RCC 7860 (cell line): ENCODE results near the gene PDLIM5.
"Not testable (repeated sequence)": the region's sequence is repeated elsewhere in the genome, so short reads cannot be mapped to it uniquely, and the experiment has no call there.

Experiments
- DNase-seq: peaks from one replicate; pipeline ENCODE4 v3.0.0-alpha.2; 2015; ENCODE audit warnings: low spot score
- FAIRE-seq: peaks from 2 replicates; lab custom pipeline; 2012; peaks lifted over from hg19 to GRCh38; lab: Jason Lieb, UNC

Gene PDLIM5

DNA sequence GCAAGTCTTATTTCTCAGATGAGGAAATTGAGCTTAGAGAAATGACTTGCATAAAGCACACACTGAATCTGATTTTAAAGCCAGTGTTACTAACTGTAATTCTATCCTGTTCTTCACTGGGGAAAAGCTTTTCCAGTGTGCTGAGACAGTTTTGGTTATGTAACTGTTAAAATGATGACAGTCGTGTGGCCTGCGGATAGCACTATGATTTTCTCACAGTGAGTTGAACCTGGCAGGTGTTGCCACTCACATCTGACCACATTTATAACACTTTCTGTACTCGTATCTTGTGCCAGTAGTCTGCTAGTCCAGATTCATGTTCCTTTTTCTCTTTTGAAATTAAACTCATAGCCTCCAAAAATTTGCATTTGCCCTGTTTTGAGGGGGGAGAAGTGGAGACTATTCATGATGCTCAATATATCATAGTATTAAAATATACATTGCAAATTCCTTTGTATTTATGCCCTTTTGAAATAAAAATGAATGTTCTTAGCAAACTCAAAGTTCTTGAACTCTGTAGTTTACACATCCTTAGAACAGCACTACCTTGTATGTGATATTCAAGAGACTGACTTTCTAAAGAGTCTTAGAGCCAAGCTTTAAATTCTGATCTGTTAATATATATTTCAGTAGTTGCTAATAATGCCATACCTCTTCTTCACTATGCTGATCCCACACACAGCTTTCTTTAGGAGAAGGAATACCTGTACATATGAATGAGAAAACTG lies 132.3 kb downstream of the PDLIM5 start:
- no peak for FAIRE-seq
- DNase-seq: no peak

DNA sequence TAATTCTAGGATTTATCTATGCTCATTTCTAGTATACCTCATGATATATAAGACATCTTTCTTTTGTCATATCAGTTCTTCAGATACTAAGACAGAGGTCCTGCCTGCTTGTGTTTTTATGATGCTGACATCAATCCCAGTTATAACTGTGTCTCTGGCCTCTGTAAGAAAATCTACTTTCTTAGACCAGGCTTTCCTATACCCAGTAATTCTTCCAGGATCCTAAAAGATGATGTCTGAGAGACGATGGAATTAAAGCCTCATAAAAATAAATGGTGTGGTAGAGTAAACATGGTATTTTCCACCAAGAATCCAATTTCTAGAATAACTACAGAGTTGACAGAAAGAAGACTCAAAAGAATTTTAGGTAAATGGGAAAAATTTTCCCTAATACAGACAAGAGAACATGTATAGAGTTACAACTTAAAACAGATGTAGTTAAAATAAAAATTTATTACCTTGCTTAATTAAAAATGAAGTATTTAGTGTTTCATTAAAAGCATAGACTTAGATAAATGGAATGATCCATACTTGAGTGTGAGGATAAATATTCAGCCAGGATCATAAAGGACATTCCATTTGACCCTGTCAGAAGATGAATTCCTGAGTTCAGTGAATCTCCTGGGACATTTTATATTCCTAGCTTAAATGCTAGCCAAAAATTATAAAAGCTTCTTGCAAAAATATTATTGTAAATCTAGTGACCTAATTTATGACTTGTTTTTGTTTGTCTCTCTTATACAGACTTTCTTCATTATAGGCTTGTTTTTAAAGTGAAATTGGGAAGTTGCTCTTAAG lies 137.4 kb downstream of the PDLIM5 start:
- FAIRE-seq: no peak
- DNase-seq: no peak

DNA sequence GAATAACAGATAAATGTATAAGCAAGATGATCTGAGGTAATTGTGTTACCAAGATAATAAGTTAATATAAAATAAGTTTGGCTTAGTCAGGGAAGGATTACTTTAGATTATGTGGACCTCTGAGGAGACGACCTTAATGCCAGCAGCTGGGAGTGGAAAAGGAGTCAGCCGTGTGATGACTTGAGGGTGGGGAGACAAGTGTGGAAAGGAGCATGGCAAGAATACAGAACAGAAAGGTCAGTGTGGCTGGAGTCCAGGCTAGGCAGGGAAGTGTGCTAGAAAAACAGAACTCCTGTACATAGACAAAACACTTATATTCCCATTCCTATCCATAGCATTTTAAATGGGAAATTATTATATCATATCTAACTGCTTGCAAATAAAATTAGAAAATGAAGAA lies 138.8 kb downstream of the PDLIM5 start:
- no peak for FAIRE-seq
- no peak for DNase-seq

DNA sequence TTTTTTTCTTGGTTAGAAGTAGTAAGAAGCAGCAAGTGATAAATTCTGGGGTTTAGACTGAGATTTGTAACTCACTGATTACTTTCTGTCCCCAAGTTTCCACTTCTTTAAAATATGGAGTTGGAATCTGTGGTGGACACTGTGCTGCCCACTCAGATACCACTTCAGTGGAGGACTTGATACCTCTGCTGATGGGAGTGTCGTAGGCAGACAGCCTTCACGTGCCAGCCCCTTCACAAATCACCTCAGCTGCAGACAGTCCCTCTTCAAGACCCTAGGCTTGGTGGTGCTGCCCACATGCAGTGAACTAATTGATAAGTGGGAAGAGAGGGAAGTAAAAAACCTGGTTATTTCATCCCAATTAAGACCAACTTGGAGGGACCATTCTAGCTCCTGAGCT lies 139.5 kb downstream of the PDLIM5 start:
- no peak for FAIRE-seq
- no peak for DNase-seq

DNA sequence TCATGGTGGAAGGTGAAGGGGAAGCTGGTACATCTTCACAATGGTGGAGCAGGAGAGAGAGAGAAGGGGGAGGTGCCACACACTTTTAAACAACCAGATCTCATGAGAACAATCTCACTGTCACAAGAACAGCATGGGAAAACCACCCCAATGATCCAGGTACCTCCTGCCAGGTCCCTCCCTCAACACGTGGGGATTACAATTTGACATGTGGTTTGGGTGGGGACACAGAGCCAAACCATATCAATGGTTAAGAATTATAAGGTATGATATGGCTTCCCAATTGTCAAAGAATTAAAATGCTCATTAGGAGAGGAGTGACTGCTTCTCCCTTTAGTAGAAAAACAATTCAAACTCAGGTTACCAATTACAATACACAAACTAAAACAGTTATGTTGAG lies 143.3 kb downstream of the PDLIM5 start:
- FAIRE-seq (no peak), DNase-seq (no peak)

DNA sequence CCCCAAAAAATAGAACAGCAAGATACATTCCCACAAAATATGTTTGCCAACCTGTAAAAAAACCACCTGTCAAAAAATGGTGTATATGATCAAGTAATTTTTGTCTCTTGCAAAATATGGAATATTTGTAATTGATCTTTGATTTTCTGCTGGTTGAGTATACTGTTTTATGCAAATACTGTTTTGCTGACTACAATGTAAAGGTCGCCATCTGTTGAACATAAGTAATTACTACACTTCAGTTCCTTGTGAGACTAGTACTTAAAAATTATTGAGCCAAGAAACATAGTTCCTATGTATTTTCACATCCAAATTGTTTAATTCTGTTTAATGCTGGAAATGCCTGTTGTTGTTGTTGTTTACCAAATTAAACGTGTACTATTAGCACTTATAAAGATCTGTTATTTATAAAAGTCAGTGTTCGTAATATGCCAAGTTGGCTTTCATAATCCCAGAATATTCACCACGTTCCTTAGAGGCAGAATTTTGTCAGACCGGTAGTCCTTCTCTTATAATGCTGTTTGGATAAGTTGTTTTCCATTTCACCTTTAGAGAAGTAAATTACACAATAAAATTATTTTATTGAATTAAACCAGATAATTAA lies 144.2 kb downstream of the PDLIM5 start:
- FAIRE-seq: peak; percentile 75
- peak; percentile 26 for DNase-seq

DNA sequence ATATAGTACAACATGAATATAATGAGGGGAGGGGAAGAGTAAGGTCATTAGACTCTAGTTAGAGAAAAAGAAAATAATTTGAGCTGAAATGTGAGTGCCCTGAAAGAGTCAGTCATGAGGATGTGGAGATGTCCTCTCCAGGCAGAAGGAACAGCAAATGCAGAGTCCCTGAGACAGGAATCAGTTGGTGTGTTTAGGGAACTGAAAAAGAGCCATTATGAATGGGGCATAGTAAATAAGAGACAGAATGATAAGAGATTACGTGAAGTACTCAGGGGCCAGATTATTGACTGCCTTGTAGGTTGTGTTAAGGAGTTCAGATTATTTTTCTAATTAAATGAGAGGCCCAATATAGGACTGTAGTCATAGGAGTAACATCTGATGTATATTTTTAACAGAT lies 147.0 kb downstream of the PDLIM5 start:
- FAIRE-seq (no peak), DNase-seq (no peak)

DNA sequence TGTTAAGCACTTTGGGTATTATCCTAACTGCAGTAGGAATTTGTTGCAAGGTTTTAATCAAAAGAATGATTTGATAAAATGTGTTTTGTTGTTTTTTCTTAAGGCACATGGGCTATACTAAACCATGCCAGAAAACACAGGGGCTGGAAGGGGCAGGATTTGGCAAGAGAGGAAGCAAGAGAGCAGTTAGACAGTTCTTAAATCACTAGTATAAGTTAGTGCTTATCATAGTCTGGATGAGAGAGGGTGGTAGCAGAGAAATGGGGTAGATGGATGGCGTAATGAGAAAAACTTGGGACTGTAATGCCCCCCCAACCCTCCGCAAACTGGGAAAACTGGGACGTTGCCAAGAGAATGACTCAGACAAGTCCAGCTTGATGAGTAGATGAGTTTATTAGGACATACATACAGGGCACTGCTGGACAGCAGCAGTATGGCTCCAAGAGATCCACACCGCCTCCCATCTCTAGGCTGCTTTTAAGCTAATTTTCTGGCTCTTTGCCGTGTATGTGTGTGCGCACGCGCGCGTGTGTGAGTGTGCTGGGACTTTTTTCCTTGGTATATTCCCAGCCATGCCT lies 151.5 kb downstream of the PDLIM5 start:
- DNase-seq (no peak), FAIRE-seq (no peak)

DNA sequence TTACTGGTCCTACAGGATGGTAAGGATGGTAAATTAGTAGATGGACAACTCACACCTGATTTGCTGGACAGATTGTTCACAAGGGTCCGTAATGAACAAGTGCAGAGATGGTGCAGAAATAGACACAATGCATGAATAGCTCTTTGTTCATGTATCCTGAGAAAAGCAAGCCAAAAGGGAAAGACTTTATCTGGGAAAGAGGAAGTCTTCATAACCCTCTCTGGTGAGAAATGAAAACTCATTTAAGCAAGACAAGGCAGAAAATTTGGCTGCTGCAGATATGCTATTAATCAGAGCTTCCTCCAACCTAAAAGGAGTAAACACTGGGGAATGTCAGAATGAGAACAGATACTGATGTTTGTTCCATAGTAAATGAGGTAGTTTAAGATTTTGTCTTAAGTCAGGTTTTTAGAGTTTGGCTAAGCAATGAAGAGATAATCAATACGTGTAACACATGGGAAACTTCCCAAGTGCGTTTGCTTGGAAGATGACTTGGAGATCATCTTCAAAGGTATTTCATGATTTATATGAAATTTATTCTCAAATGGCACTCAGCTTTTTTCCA lies 153.6 kb downstream of the PDLIM5 start:
- FAIRE-seq: no peak
- no peak for DNase-seq

DNA sequence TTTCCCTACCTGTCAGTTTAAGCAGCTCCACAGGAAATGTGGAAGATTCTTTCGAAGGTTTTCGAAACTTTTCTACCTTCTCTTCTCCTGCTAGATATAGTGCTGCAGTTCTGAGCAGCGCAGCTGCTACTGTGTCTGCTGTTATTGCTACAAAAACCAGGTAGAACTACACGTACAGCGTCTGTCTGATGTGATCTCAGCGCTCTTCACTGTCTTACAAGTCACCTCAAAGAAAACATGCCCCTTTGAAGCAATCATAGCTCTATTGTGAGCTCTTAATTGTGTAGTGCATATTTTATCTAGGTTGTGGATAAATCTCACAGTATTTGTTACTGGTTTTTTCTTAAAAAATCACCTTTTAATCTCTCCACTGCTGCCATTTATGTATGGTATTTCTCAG lies 158.4 kb downstream of the PDLIM5 start:
- DNase-seq (no peak), FAIRE-seq (no peak)

DNA sequence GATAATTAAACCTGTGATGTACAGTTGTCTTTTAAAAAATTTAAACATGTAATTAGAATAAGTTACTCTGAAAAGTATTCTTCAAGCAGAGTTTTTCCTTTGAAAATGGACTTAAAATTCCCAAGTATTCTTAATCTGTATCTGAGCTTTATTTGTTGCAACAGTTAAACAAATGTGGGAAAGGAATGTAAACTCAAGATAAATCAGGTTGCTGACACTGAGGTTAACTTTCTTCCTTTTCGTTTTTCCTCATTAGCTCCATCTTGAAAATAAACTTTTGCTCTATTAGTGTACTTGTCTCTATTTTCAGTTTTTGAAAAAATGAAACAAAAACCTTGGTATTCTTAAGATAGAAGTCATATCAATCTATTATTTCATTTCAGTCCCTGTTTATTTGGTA lies 161.5 kb downstream of the PDLIM5 start:
- DNase-seq: no peak
- no peak for FAIRE-seq

DNA sequence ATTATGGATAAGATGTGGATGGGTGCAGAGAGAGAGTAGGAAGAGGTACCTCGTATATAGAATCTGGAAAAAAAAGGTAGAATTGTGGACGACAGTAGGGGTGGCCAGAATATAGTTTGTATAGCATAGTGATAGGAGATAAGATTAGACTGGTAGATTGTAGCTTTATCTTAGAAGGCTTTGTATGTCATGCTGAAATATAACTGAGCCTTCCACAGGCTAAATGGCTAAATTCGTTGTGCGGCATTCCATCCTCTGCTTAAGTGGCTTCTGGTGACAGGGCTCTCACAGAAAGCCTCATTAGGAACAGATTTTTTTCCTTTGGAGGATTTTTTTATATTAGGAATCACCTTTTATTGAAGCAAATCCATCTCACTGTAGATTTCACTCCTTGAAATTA lies 163.7 kb downstream of the PDLIM5 start:
- DNase-seq: no peak

DNA sequence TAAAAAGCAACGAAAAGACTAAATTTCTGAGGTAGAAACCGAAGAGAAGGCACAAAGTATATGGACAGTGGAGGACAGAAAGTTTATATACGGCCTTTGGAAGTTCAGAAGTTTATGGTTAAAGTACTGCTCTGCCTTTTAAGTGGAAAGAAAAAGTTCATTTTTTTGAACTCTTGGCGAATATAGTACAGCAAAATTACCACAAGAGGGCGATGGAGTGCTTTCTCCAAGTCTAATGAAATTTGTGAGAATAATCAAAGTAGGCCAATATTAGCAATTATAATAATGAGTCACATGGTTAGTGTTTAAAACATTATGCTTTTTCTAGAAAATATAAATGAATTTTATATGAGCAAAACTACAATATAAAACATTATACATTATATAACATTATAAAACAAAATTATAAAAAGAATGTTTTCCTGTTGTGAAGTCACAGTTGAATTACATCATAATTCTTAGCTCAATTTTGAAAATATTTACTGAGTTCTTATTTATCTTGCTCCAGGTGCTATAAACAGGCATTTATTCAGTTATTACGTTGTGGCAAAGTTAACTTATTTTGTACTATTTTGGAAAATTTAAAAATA lies 169.8 kb downstream of the PDLIM5 start:
- peak; percentile 73 for FAIRE-seq
- peak; percentile 39 for DNase-seq

More for the DNA sequence above, 163.7 kb downstream of the PDLIM5 start:
- FAIRE-seq: no peak

DNA sequence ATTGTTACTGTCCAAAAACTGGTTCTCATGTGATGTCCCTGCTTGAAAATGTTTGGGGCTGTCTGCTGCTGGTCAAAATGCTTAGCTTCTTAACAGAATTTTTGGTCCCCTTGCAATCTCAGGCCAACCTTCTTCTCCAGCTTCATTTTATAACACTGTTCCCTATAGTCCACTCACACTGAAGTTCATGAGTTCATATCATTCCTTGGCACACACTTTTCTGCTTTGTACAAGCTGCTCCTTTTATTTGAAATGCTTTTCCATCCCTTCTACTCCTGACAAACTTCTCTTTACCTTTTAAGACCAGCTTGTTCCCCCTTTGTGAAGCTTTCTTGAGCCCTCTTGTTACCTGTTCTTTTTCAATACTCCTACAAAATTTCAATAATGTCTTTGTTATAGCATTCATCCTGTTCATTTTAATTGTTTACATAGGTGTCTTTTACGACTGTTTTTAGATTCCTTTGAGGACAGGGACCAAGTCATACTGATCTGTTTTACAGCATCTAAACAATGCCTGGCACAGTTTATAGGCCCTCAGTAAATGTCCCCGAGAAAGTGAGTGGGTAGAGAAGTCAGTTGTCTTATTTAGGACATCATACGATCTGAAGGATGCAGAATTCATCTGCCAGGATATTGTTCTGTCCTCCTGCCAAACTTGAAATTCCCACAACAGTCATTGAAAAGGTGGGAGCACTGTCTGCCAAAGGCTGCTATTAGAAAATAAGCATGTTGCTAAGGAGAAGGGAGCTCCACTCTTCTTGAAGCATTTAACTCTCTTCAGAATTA lies 171.6 kb downstream of the PDLIM5 start:
- FAIRE-seq: no peak
- no peak for DNase-seq

DNA sequence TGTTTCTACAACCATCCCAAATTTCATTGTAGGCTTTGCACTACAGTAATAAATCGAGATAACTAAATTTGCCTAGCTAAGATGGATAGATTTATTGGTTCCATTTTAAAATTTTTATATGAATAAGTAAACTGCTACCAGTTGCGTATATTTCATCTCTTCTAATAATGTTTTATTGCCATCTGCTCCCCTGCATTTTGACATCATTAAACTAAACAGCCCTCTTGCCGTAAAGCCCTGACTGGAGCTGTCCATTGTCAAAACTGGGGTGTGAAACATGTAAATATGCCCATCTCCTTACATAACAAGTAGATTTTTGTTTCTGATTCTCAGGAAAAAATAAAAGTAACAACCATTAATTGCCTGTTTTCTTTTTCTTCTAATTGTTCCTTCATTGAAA lies 175.2 kb downstream of the PDLIM5 start:
- DNase-seq: no peak
- no peak for FAIRE-seq

DNA sequence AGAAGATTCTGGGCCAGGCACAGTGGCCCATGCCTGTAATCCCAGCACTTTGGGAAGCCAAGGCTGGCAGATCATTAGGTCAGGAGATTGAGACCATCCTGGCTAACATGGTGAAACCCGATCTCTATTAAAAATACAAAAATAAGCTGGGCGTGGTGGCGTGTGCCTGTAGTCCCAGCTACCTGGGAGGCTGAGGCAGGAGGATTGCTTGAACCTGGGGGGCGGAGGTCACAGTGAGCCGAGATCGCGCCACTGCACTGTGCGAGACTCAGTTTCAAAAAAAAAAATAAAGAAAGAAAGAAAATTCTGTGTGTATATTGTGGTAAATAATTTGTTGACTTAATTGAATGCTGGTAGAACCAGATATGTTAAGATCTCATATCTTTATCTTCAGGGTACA lies 177.3 kb downstream of the PDLIM5 start:
- DNase-seq, FAIRE-seq: not testable (repeated sequence)

DNA sequence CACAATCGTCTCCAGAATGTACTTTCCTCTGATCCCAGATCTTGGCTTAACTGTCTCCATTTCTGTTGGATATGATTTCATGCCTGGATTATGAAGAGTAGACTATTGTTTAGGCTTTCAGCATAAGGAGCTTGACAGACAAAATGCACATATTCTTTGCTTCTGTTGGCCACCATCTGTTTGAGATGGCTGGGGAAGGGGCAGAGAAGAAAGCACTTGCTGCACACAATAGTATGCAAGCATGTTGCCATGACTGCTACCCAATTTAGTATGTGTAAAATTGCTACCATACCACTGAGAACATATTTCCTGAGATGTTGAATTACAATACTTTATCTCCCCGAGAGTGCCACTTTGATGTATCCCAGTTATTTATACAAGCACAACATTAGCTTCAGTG lies 178.1 kb downstream of the PDLIM5 start:
- no peak for DNase-seq
- no peak for FAIRE-seq

DNA sequence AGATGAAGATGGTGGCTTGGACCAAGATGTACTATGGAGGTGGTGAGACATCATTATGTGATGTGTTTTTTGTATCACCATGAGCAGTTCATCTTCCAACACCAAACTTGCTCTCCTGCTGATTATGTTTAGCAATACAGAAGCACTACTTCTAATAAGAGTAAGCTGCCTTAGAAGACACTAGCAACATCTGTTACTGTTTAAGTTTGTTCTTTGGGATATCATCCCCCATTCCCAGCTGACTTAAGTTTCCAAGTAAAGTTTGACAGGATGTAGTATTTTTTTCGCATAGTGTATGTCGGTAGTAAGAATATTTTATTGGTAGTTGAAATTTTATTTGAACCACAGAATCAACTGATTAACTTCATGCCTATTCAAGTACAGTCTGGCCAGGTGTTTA lies 182.5 kb downstream of the PDLIM5 start:
- no peak for FAIRE-seq
- DNase-seq: no peak

DNA sequence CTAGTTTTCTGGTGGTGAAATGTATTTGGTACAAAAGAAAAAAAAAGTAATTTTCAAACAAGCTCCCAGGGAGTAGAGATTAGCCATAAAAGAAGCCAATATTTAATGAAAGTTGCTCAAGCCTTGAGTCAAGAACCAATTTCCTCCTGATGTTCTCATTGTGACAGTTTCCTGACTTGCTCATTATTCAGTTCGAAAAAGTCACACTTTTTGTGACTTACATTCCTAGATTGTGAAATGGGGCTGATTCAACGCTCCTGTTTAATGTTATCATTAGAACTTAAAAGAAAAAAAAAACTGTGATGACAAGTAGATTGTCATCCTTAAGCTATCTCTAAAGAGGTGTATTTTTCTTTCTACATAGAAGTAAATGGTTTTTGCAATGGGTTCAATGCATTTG lies 183.4 kb downstream of the PDLIM5 start:
- FAIRE-seq (peak; percentile 51), DNase-seq (peak; percentile 33)

DNA sequence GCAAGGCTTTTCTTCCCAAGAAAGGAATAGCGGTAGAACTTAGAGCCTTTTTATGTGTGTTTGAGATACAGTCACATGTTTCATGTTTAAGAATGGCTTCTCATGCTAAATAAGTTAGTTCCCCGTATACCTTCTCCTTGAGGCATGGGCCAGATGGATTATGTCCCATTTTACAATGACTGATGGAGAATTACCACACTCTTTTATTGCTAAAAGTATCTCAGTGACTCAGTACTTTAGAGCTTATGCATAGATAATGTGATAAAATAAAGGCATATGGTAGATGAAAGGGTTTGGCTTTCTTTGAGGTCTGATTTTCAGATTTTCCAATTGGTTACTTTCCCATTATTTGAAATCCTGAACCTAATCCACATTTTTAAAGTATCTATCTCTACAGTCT lies 184.3 kb downstream of the PDLIM5 start:
- FAIRE-seq: no peak

More for the DNA sequence above, 184.3 kb downstream of the PDLIM5 start:
- DNase-seq: no peak
